Endothelial cell of umbilical vein (primary cell): ENCODE measurements around the gene CIDEC. TPM values are rescaled to one million over a fixed set of nuclear protein-coding genes. Genes with fewer than 3 reads are reported as not detected.
"Not testable (repeated sequence)": the region's sequence is repeated elsewhere in the genome, so short reads cannot be mapped to it uniquely, and the experiment has no call there.

ENCODE experiments used
- BruUV-seq: library from RNA; stranded (reverse); fragments of 400-500 nt; replicated peaks from 2 replicates; lab custom pipeline; 2021; lab: Mats Ljungman, UMichigan
- CTCF ChIA-PET: fragments of 300-600, 350-600 bp; sonication (Branson Sonifier 250); formaldehyde crosslinking; loops from one replicate; lab custom pipeline; 2021; ENCODE audit warnings: antibody characterized with exemption, inconsistent platforms; lab: Charles Lee
- POLR2A ChIA-PET: fragments of 300-600, 350-600 bp; sonication (Branson Sonifier 250); formaldehyde crosslinking; loops from one replicate; lab custom pipeline; 2021; ENCODE audit warnings: antibody characterized with exemption, inconsistent platforms; lab: Charles Lee
- DNase-seq: peaks from one replicate; pipeline ENCODE4 v3.0.0-alpha.2; 2011; ENCODE audit warnings: low read depth, low spot score
- FAIRE-seq: peaks from 2 replicates; lab custom pipeline; 2011; peaks lifted over from hg19 to GRCh38; lab: Jason Lieb, UNC
- H2AFZ ChIP-seq: 2 replicates; pipeline ENCODE4 v1.6.0; 2012; ENCODE audit warnings: low read depth, low read length, control low read depth, inconsistent platforms
- H3K27ac ChIP-seq: 2 replicates; pipeline ENCODE4 v1.5.1; 2011; ENCODE audit warnings: low read depth, mild to moderate bottlenecking, control low read depth, low read length, moderate library complexity; ENCODE audit not compliant: insufficient read depth
- H3K27me3 ChIP-seq, 2 experiments: 2 replicates each; pipeline versions ENCODE4 v1.6.0 to v1.6.1; 2011; ENCODE audit warnings: low read length in 2 of 2, mixed read lengths in 1 of 2; ENCODE audit not compliant: control insufficient read depth in 2 of 2, insufficient read depth in 2 of 2
- H3K36me3 ChIP-seq, 2 experiments: 2 replicates in 1 of 2; 3 replicates in 1 of 2; pipeline ENCODE4 v1.5.1; 2011; ENCODE audit warnings: low read length in 2 of 2, mild to moderate bottlenecking in 1 of 2, moderate library complexity in 1 of 2; ENCODE audit not compliant: control insufficient read depth in 2 of 2, insufficient read depth in 2 of 2; ENCODE audit errors: extremely low read depth in 1 of 2
- H3K4me1 ChIP-seq: 3 replicates; pipeline ENCODE4 v1.5.1; 2011; ENCODE audit warnings: mild to moderate bottlenecking, low read length; ENCODE audit not compliant: control insufficient read depth, insufficient read depth; ENCODE audit errors: extremely low read depth
- H3K4me2 ChIP-seq: 2 replicates; pipeline ENCODE4 v1.6.1; 2011; ENCODE audit warnings: low read length, control low read depth, mixed read lengths; ENCODE audit not compliant: insufficient read depth
- H3K4me3 ChIP-seq, 3 experiments: fragments of 200-600 bp in 1 of 3; sonication (generic), shearing (Covaris generic) in 1 of 3; replicated peaks in 1 of 3; 2 replicates each; pipeline ENCODE4 v1.5.1; 2011 to 2016; ENCODE audit warnings: control low read depth in 3 of 3, low read length in 3 of 3, mild to moderate bottlenecking in 2 of 3, inconsistent platforms in 1 of 3, low read depth in 1 of 3, moderate library complexity in 1 of 3; ENCODE audit not compliant: insufficient read depth in 1 of 3
- H3K79me2 ChIP-seq: 2 replicates; pipeline ENCODE4 v1.6.0; 2012; ENCODE audit warnings: low read length, inconsistent platforms; ENCODE audit not compliant: control insufficient read depth, insufficient read depth
- H3K9ac ChIP-seq: replicated peaks from 2 replicates; pipeline ENCODE3; 2011; ENCODE audit warnings: low read length, control low read depth; ENCODE audit not compliant: insufficient read depth; ENCODE audit errors: extremely low read depth
- H3K9me1 ChIP-seq: replicated peaks from 3 replicates; pipeline ENCODE4 v1.6.0; 2011; ENCODE audit warnings: mild to moderate bottlenecking, low read length; ENCODE audit not compliant: control insufficient read depth, insufficient read depth; ENCODE audit errors: extremely low read depth
- H3K9me3 ChIP-seq: replicated peaks from 2 replicates; pipeline ENCODE4 v1.5.1; 2012; ENCODE audit warnings: low read length, inconsistent platforms; ENCODE audit not compliant: control insufficient read depth, insufficient read depth
- H4K20me1 ChIP-seq: replicated peaks from 2 replicates; pipeline ENCODE3; 2011; ENCODE audit warnings: mild to moderate bottlenecking, low read length; ENCODE audit not compliant: control insufficient read depth, insufficient read depth; ENCODE audit errors: extremely low read depth
- EZH2 ChIP-seq: IDR thresholded peaks from 2 replicates; pipeline ENCODE4 v1.6.1; 2012; ENCODE audit warnings: borderline replicate concordance, low read depth, mild to moderate bottlenecking, moderate library complexity, low read length, inconsistent platforms; ENCODE audit not compliant: severe bottlenecking
- POLR2A ChIP-seq: IDR thresholded peaks from 2 replicates; pipeline ENCODE4 v1.6.1; 2012; ENCODE audit warnings: low read depth, mild to moderate bottlenecking, control low read depth, low read length
- POLR2AphosphoS5 ChIP-seq: IDR thresholded peaks from 2 replicates; pipeline ENCODE4 v1.6.1; 2012; ENCODE audit warnings: low read depth, mild to moderate bottlenecking, control low read depth, low read length, moderate library complexity; ENCODE audit not compliant: insufficient read depth
- dilution Hi-C: fragments of 300-500 bp; cut with MboI; formaldehyde crosslinking; loops from one replicate; pipeline ENCODE4 v1.15.0; 2019; ENCODE audit warnings: low sequenced_read_pairs; ENCODE audit not compliant: extremely low pct_ligation_motif_present
- intact Hi-C: fragments of 100-400 bp; cut with micrococcal nuclease; formaldehyde crosslinking; loops from one replicate; pipeline ENCODE4 v1.10.0; 2022
- polyA plus RNA-seq, 4 experiments: library from polyadenylated mRNA; depleted of rRNA in 3 of 4; stranded (reverse) in 3 of 4; unstranded in 1 of 4; fragments of >200 nt; gene quantifications; 2 replicates each; pipeline versions ENCODE4 v1.2.1 to v1.2.3, GENCODE V29; 2011 to 2012; ENCODE audit warnings: missing spikeins in 1 of 4
- total RNA-seq: library from RNA; stranded (reverse); gene quantifications from 2 replicates; pipeline ENCODE4 v1.2.3, GENCODE V29; 2021

The CIDEC gene
- total and polyA plus RNA-seq, 2 donors (not counting 3 experiments of a cell fraction or from before 2014, with no cell fraction given): 0.14 TPM; not detected in 1

DNA sequence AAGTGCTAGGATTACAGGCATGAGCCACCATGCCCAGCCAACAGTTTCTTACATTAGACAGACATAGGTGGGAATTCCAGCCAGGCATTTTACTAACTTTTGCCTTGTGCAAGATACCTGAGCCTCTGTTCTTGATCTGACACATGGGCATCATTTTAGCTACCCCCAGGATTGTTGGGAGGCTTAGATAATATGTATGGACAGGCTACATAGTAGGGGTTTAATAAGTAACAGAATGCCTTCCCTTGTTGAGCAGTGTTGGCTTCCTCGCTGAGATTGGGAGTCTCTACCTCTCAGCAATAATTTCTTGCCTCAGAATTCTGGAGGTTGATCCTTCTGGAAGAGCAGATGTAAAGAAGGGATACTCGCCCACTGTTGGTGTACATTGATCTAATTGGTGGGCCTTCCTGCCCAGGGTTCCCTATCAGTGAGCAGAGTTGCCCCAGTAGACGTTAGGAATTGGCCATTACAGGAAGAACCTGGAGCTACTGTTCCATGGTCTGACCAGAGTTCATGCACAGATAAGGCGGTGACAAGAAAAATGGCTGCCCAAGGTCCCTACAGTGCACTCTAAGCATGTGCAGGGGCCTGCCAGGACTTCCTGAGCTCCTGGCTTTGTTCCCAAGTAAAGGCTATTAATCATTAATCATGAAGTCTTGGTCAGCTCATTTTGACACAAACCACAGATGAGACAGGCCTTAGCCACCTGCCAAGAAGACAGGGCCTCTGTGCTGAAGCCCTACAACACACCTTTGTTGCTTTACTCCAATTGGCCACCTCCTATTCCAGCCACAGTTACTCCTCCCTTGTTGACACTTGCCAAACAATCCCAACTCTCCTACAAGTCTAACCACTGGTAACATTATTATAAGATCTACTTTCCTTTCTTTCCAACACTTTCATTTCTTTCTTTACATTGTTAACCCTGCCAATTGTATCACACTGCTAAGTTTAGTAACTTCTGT is 17.6 kb upstream of the CIDEC start:
- Histone ChIP-seq H3K9me3 (no peaks in the 10 kb centered on the region), H3K9me1 (no peaks in the 10 kb centered on the region), H4K20me1 (no peaks in the 10 kb centered on the region), H3K27ac (no peak overlapping the region), H3K4me1 (peaks cover 42% of the 10 kb centered on the region), H2AFZ (peak overlapping the region; percentile 1), H3K4me3 (no peak overlapping the region), H3K27me3 (no peaks in the 10 kb centered on the region), H3K9ac (no peak overlapping the region), H3K4me2 (no peak overlapping the region), H3K79me2 (peaks cover 5% of the 10 kb centered on the region), H3K36me3 (peaks cover 4 to 6% of the 10 kb centered on the region in 2 experiments)
- CTCF ChIA-PET: interaction anchor here (0.9 to 1.4 kb wide), 4 partner anchors 18 to 49 kb away, joined by 3 to 10 read pairs (median 4); no protein-coding TSS in a partner anchor
- DNase-seq (peak; percentile 75), FAIRE-seq (peak; percentile 88)
- no TSS peak for BruUV-seq
- intact Hi-C loops: no loop called here
- POLR2A ChIA-PET: no interaction called here
- peak; percentile 47 for TF ChIP-seq POLR2AphosphoS5
- no peak for TF ChIP-seq EZH2
- peak; percentile 29 for TF ChIP-seq POLR2A
- dilution Hi-C loops: no loop called here

DNA sequence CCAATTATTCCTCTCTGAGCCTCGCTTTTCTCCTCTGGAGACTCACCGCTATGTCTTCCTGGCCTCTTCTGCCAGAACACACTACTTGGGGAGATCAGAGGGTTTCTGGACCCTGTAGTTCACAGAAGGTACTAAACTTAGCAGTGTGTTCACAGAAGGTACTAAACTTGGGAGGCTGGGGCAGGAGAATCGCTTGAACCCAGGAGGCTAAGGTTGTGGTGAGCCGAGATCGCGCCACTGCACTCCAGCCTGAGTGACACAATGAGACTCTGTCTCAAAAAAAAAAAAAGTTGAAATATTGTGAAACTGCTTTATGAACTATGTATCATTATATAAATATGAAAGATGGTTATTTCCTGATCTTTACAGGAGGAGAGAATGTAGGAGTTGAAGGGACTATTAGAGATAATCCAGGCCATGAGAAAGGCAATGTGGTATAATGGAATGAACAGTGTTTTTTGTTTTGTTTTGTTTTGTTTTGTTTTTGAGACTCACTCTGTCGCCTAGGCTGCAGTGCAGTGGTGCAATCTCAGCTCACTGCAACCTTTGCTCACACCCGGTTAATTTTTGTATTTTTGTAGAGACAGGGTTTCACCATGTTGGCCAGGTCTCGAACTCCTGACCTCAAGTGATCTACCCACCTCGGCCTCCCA is 16.8 kb upstream of the CIDEC start:
- H3K9me3 ChIP-seq, BruUV-seq, H3K4me3 ChIP-seq, H3K9ac ChIP-seq, H3K27me3 ChIP-seq, dilution Hi-C loops, H3K27ac ChIP-seq, H4K20me1 ChIP-seq, POLR2A ChIA-PET, intact Hi-C loops, H3K36me3 ChIP-seq, DNase-seq, H2AFZ ChIP-seq, H3K9me1 ChIP-seq, FAIRE-seq, H3K4me2 ChIP-seq: not testable (repeated sequence)
- H3K4me1 ChIP-seq: peaks cover 37% of the 10 kb centered on the region
- CTCF ChIA-PET: interaction anchor here (0.9 to 1.4 kb wide), 2 partner anchors 19 to 34 kb away, joined by 3 to 4 read pairs; no protein-coding TSS in a partner anchor
- peaks cover 13% of the 10 kb centered on the region for H3K79me2 ChIP-seq

DNA sequence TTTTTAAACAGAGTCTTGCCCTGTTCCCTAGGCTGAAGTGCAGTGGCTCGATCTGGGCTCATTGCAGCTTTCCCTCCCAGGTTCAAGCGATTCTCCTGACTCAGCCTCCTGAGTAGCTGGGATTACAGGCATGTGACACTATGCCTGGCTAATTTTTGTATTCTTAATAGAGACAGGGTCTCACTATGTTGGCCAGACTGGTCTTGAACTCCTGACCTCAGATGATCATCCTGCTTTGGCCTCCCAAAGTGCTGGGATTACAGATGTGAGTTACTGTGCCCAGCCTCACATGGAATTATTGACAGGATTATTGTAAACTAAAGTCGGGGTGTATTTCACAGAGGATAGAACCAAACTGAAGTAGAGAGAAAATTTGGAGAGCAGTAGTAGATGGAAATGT is 15.7 kb upstream of the CIDEC start:
- H3K4me3 ChIP-seq, H3K36me3 ChIP-seq, H3K9me3 ChIP-seq, H4K20me1 ChIP-seq, BruUV-seq, CTCF ChIA-PET, FAIRE-seq, DNase-seq, H3K27ac ChIP-seq, dilution Hi-C loops, H3K4me2 ChIP-seq, H3K9me1 ChIP-seq, H2AFZ ChIP-seq, H3K9ac ChIP-seq, H3K27me3 ChIP-seq: not testable (repeated sequence)
- POLR2A ChIA-PET: interaction anchor here (0.7 kb wide), 1 partner anchor 17 kb away, joined by 4 read pairs; no protein-coding TSS in a partner anchor
- peaks cover 24% of the 10 kb centered on the region for H3K79me2 ChIP-seq
- H3K4me1 ChIP-seq: peaks cover 41% of the 10 kb centered on the region
- intact Hi-C loops: loop anchor here (2.0 kb wide), 1 partner anchor 353 kb away; the partner anchor contains the start of gene TATDN2
